Mammary epithelial cell (primary cell): ENCODE data around the gene TRPM1.

ENCODE experiments used
- CTCF ChIP-seq, 2 donors: IDR thresholded peaks in 1 of 2; conservative IDR thresholded peaks in 1 of 2; 2 replicates each; pipeline ENCODE4 v1.5.1; 2011 to 2012; ENCODE audit warnings: inconsistent platforms in 2 of 2, low read length in 2 of 2, mild to moderate bottlenecking in 2 of 2, control low read depth in 1 of 2, low read depth in 1 of 2; ENCODE audit not compliant: insufficient read depth in 1 of 2; ENCODE audit errors: extremely low read depth in 1 of 2
- EZH2 ChIP-seq: IDR thresholded peaks from 2 replicates; pipeline ENCODE4 v1.6.1; 2012; ENCODE audit warnings: low read length, inconsistent platforms, borderline replicate concordance

- TF ChIP-seq EZH2: no peak
- TF ChIP-seq CTCF (conservative IDR thresholded peaks at IDR 0.05 in 1 of 2, IDR thresholded peaks at IDR 0.05 in 1 of 2; ENCODE audit: extremely low read depth in 1 of 2, insufficient read depth in 1 of 2, low read depth in 1 of 2, low read length in 2 of 2): no peak
These were observed 52.4 kb downstream of the TRPM1 start for GRCh38 chr15:31049111-31049510.
